IPS-NIHi7 (cell line): Measurements from ENCODE around the gene MTRF1.

Experiments
- DNase-seq: peaks from one replicate; pipeline ENCODE4 v3.0.0; 2012; ENCODE audit warnings: mixed read lengths; ENCODE audit errors: extremely low spot score

MTRF1 gene

GRCh38 chr13:41224113-41225110, 39.0 kb downstream of the MTRF1 start:
- DNase-seq: no peak

- peak; percentile 78 for DNase-seq
Observed at GRCh38 chr13:41222259-41222852, 41.0 kb downstream of the MTRF1 start.

- no peak for DNase-seq
Observed at GRCh38 chr13:41220401-41220800, 43.0 kb downstream of the MTRF1 start.

GRCh38 chr13:41216160-41216559, 47.2 kb downstream of the MTRF1 start:
- DNase-seq: no peak

GRCh38 chr13:41213919-41214318, 49.5 kb downstream of the MTRF1 start:
- DNase-seq: no peak

- DNase-seq: no peak
Observed at GRCh38 chr13:41213316-41213715, 50.1 kb downstream of the MTRF1 start.

- no peak for DNase-seq
Observed at GRCh38 chr13:41212881-41213280, 50.5 kb downstream of the MTRF1 start.

GRCh38 chr13:41211062-41211461, 52.3 kb downstream of the MTRF1 start:
- DNase-seq: no peak

GRCh38 chr13:41206467-41206866, 56.9 kb downstream of the MTRF1 start:
- no peak for DNase-seq

- no peak for DNase-seq
Observed at GRCh38 chr13:41203810-41204209, 59.6 kb downstream of the MTRF1 start.

GRCh38 chr13:41200126-41200525, 63.2 kb downstream of the MTRF1 start:
- no peak for DNase-seq

GRCh38 chr13:41199526-41199925, 63.9 kb downstream of the MTRF1 start:
- no peak for DNase-seq

- DNase-seq: no peak
Observed at GRCh38 chr13:41199079-41199478, 64.3 kb downstream of the MTRF1 start.

GRCh38 chr13:41196620-41197019, 66.8 kb downstream of the MTRF1 start:
- DNase-seq: peak; percentile 15

GRCh38 chr13:41196011-41196410, 67.4 kb downstream of the MTRF1 start:
- no peak for DNase-seq

GRCh38 chr13:41193919-41194824, 69.2 kb downstream of the MTRF1 start, which contains the start of gene KBTBD7:
KBTBD7 (minus strand) TSS chr13:41194569; CDS start chr13:41194257, 312 bp downstream.
- DNase-seq: peak; percentile 94

GRCh38 chr13:41193469-41193868, 69.9 kb downstream of the MTRF1 start:
- no peak for DNase-seq

GRCh38 chr13:41188584-41188983, 74.8 kb downstream of the MTRF1 start:
- no peak for DNase-seq

- no peak for DNase-seq
Observed at GRCh38 chr13:41186481-41186880, 76.9 kb downstream of the MTRF1 start.

GRCh38 chr13:41182231-41182630, 81.1 kb downstream of the MTRF1 start:
- DNase-seq: no peak

GRCh38 chr13:41179593-41180250, 83.7 kb downstream of the MTRF1 start:
- DNase-seq: no peak
